B cell (primary cell): ENCODE results near the gene RAMAC. TPM values are rescaled to one million over a fixed set of nuclear protein-coding genes. Genes with fewer than 3 reads are reported as not detected.

Experiments
- ATAC-seq: fragments of 200-7000 bp; cut with Tn5 transposase; one replicate; pipeline ENCODE4 v1.10.0; 2021; ENCODE audit warnings: low read depth, mild to moderate bottlenecking, moderate number of reproducible peaks, moderate library complexity
- CTCF ChIA-PET: fragments of 350-600 bp; sonication (Branson Sonifier 250); formaldehyde crosslinking; loops from one replicate; lab custom pipeline; 2021; ENCODE audit warnings: antibody characterized with exemption, inconsistent platforms; lab: Charles Lee
- POLR2A ChIA-PET: fragments of 350-600 bp; sonication (Branson Sonifier 250); formaldehyde crosslinking; loops from one replicate; lab custom pipeline; 2021; ENCODE audit warnings: antibody characterized with exemption; lab: Charles Lee
- DNase-seq: peaks from one replicate; pipeline ENCODE4 v3.0.0; 2013
- H2AFZ ChIP-seq: 2 replicates; pipeline ENCODE4 v1.6.1; 2012; ENCODE audit warnings: mild to moderate bottlenecking, low read depth, low read length; ENCODE audit not compliant: insufficient read depth, poor library complexity, severe bottlenecking
- H3K27ac ChIP-seq, 2 donors: 1 replicate in 1 of 2; 2 replicates in 1 of 2; pipeline ENCODE4 v1.5.1; 2012 to 2013; ENCODE audit warnings: low read length in 2 of 2, mild to moderate bottlenecking in 2 of 2, moderate library complexity in 1 of 2
- H3K27me3 ChIP-seq, 4 experiments: fragments of 200-600 bp in 1 of 4; sonication (generic) in 1 of 4; replicated peaks in 1 of 4; 1 replicate in 2 of 4; 2 replicates in 2 of 4; pipeline versions ENCODE4 v1.6.1 to v1.7.0; 2013 to 2016; ENCODE audit warnings: low read length in 3 of 4, mild to moderate bottlenecking in 2 of 4, mixed read lengths in 1 of 4, moderate library complexity in 1 of 4; ENCODE audit not compliant: insufficient read depth in 4 of 4, control insufficient read depth in 3 of 4; ENCODE audit errors: control extremely low read depth in 1 of 4
- H3K36me3 ChIP-seq, 2 experiments: replicated peaks in 1 of 2; 1 replicate in 1 of 2; 2 replicates in 1 of 2; pipeline versions ENCODE4 v1.6.1 to v1.7.1; 2013; ENCODE audit warnings: low read length in 1 of 2; ENCODE audit not compliant: insufficient read depth in 2 of 2, control insufficient read depth in 1 of 2; ENCODE audit errors: control extremely low read depth in 1 of 2, extremely low read depth in 1 of 2
- H3K4me1 ChIP-seq, 2 donors: fragments of 200-600 bp in 1 of 2; sonication (generic) in 1 of 2; 1 replicate in 1 of 2; 2 replicates in 1 of 2; pipeline versions ENCODE4 v1.5.1 to v1.6.1; 2013 to 2017; ENCODE audit warnings: low read length in 2 of 2; ENCODE audit not compliant: control insufficient read depth in 2 of 2, insufficient read depth in 2 of 2
- H3K4me2 ChIP-seq: replicated peaks from 2 replicates; pipeline ENCODE3; 2012; ENCODE audit warnings: mild to moderate bottlenecking, low read depth, low read length; ENCODE audit not compliant: poor library complexity, severe bottlenecking
- H3K4me3 ChIP-seq, 5 experiments: fragments of 200-600 bp in 1 of 5; sonication (generic) in 1 of 5; 1 replicate in 3 of 5; 2 replicates in 2 of 5; pipeline versions ENCODE4 v1.5.1 to v1.7.0; 2011 to 2016; ENCODE audit warnings: low read length in 4 of 5, mild to moderate bottlenecking in 4 of 5, low read depth in 2 of 5, control low read depth in 1 of 5, moderate library complexity in 1 of 5; ENCODE audit not compliant: insufficient read depth in 1 of 5; ENCODE audit errors: control extremely low read depth in 1 of 5, extremely low read depth in 1 of 5
- H3K79me2 ChIP-seq: fragments of 200-600 bp; sonication (generic); one replicate; pipeline ENCODE4 v1.6.0; 2016; ENCODE audit warnings: low read length; ENCODE audit not compliant: control insufficient read depth, insufficient read depth
- H3K9ac ChIP-seq: fragments of 200-600 bp; sonication (generic); 2 replicates; pipeline ENCODE4 v1.6.1; 2017; ENCODE audit warnings: mild to moderate bottlenecking, low read length, moderate library complexity
- H3K9me3 ChIP-seq, 3 donors: one replicate each; pipeline versions ENCODE4 v1.6.1 to v1.7.1; 2013; ENCODE audit warnings: low read length in 2 of 3; ENCODE audit not compliant: control insufficient read depth in 2 of 3, insufficient read depth in 1 of 3; ENCODE audit errors: control extremely low read depth in 1 of 3
- H4K20me1 ChIP-seq: 2 replicates; pipeline ENCODE4 v1.6.0; 2012; ENCODE audit warnings: mild to moderate bottlenecking, low read length; ENCODE audit not compliant: insufficient read depth, control insufficient read depth, poor library complexity, severe bottlenecking
- H3K27ac Mint-ChIP-seq: one replicate; pipeline ENCODE4 v1.8.0; 2021; ENCODE audit warnings: mixed read lengths
- H3K27me3 Mint-ChIP-seq: one replicate; pipeline ENCODE4 v1.8.0; 2021; ENCODE audit warnings: mixed read lengths
- H3K4me1 Mint-ChIP-seq: one replicate; pipeline ENCODE4 v1.8.0; 2021; ENCODE audit warnings: mixed read lengths
- H3K4me3 Mint-ChIP-seq: one replicate; pipeline ENCODE4 v1.8.0; 2021; ENCODE audit warnings: mixed read lengths
- H3K9me3 Mint-ChIP-seq: one replicate; pipeline ENCODE4 v1.8.0; 2022; ENCODE audit warnings: mixed read lengths; ENCODE audit not compliant: insufficient read depth
- EZH2 ChIP-seq: IDR thresholded peaks from 2 replicates; pipeline ENCODE4 v1.6.1; 2012; ENCODE audit warnings: borderline replicate concordance, low read depth, mild to moderate bottlenecking, moderate library complexity, low read length; ENCODE audit not compliant: insufficient read depth, poor library complexity, severe bottlenecking
- WGBS: methylation state at CpG from one replicate; pipeline ENCODE4 v1.1.5; 2013; ENCODE audit warnings: missing lambda C conversion rate; ENCODE audit not compliant: insufficient coverage; 5-methylcytosine and 5-hydroxymethylcytosine counted together
- intact Hi-C: fragments of 100-400 bp; cut with micrococcal nuclease; formaldehyde crosslinking; loops from one replicate; pipeline ENCODE4 v1.10.0; 2022
- polyA plus RNA-seq: library from polyadenylated mRNA; depleted of rRNA; stranded (reverse); fragments of >200 nt; gene quantifications from 2 replicates; pipeline ENCODE4 v1.2.3, GENCODE V29; 2012
- total RNA-seq, 2 donors: library from RNA; stranded (reverse); fragments of 120-200 nt in 1 of 2; gene quantifications; 1 replicate in 1 of 2; 2 replicates in 1 of 2; pipeline versions ENCODE4 v1.2.3 to v1.2.4, GENCODE V29; 2013 to 2022
- TF ChIP-seq, protein P1 (sequence below): fragments of 200-600 bp; IDR thresholded peaks from one replicate; pipeline ENCODE4 v1.8.0; 2022; ENCODE audit warnings: antibody characterized with exemption, mild to moderate bottlenecking

Gene RAMAC
- total and polyA plus RNA-seq, 2 donors (not counting 1 experiment from before 2014, with no cell fraction given), result 7.7 to 20.2 TPM

- Histone ChIP-seq H3K27me3 (no peaks in the 10 kb centered on the region), H3K36me3 (peaks cover 3 to 26% of the 10 kb centered on the region in 2 experiments), H3K4me2 (peak overlapping the region; percentile 77), H2AFZ (no peak overlapping the region), H4K20me1 (peaks cover 20% of the 10 kb centered on the region), H3K9ac (no peak overlapping the region), H3K27ac (no peak overlapping the region), H3K9me3 (no peaks in the 10 kb centered on the region), H3K79me2 (peaks cover 27% of the 10 kb centered on the region), H3K4me1 (peaks cover 22 to 24% of the 10 kb centered on the region in 2 donors), H3K4me3 (peak overlapping the region in 1 of 5 experiments; percentile 92)
- H3K27me3 Mint-ChIP-seq, result no peaks in the 10 kb centered on the region
- DNase-seq (no peak), ATAC-seq (no peak)
- H3K4me3 Mint-ChIP-seq, result peak overlapping the region; percentile 96
- peak overlapping the region; percentile 92 for H3K27ac Mint-ChIP-seq
- peaks cover 47% of the 10 kb centered on the region for H3K4me1 Mint-ChIP-seq
- TF ChIP-seq EZH2, result no peak
- TF ChIP-seq, protein P1, sequence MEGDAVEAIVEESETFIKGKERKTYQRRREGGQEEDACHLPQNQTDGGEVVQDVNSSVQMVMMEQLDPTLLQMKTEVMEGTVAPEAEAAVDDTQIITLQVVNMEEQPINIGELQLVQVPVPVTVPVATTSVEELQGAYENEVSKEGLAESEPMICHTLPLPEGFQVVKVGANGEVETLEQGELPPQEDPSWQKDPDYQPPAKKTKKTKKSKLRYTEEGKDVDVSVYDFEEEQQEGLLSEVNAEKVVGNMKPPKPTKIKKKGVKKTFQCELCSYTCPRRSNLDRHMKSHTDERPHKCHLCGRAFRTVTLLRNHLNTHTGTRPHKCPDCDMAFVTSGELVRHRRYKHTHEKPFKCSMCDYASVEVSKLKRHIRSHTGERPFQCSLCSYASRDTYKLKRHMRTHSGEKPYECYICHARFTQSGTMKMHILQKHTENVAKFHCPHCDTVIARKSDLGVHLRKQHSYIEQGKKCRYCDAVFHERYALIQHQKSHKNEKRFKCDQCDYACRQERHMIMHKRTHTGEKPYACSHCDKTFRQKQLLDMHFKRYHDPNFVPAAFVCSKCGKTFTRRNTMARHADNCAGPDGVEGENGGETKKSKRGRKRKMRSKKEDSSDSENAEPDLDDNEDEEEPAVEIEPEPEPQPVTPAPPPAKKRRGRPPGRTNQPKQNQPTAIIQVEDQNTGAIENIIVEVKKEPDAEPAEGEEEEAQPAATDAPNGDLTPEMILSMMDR, result no peak
- CTCF ChIA-PET, result interaction anchor here (0.6 to 2.2 kb wide), 5 partner anchors 9 to 482 kb away, joined by 3 to 12 read pairs (median 5); no protein-coding TSS in a partner anchor
- no peaks in the 10 kb centered on the region for H3K9me3 Mint-ChIP-seq
- intact Hi-C loops, result loop anchor here (1.0 kb wide), 1 partner anchor 11 kb away; no protein-coding TSS in a partner anchor
- POLR2A ChIA-PET, result interaction anchor here (0.6 to 3.2 kb wide), 2 partner anchors 27 kb away, joined by 3 to 18 read pairs; partner anchors contain the start of gene RAMAC
- WGBS, result 96% methylated on average over 6 of the region's 6 CpGs
These were observed 26.6 kb downstream of the RAMAC start for GRCh38 chr15:83012636-83013035.

DNA sequence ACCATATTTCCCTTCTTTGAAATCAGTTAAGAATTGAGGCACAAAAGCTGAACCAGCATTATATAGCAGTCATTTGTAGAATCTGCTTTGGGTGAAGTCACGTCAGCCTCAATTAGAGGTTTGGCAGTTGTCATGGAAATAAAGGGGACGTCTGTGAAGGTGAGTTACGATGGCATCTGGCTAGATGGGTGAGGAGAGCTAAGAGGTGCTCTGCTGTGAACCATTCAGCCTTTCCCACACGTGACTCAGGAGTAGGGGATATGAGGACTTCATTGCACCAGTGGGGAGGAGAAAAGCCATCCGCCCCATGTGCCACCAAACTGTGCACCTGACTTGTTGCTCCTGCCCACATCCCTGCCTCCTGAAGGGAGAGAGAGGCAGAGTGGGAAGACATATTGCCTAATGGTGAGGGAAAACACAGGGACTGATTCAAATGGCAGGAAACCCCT is 28.2 kb downstream of the RAMAC start:
- ChIA-PET POLR2A (no interaction called here), CTCF (interaction anchor here (0.9 to 1.9 kb wide), 3 partner anchors 11 to 474 kb away, joined by 3 to 6 read pairs (median 5); partner anchors contain the start of gene RPS17)
- no peak overlapping the region for H3K27ac ChIP-seq
- H3K4me3 ChIP-seq, result no peak overlapping the region
- H4K20me1 ChIP-seq, result peaks cover 20% of the 10 kb centered on the region
- H2AFZ ChIP-seq, result no peak overlapping the region
- Mint-ChIP-seq H3K27me3 (no peaks in the 10 kb centered on the region), H3K4me1 (peaks cover 47% of the 10 kb centered on the region), H3K27ac (no peak overlapping the region), H3K9me3 (no peaks in the 10 kb centered on the region), H3K4me3 (no peak overlapping the region)
- no peaks in the 10 kb centered on the region for H3K27me3 ChIP-seq
- peaks cover 26% of the 10 kb centered on the region for H3K79me2 ChIP-seq
- ATAC-seq (no peak), DNase-seq (no peak)
- intact Hi-C loops, result no loop called here
- peaks cover 22 to 24% of the 10 kb centered on the region in 2 donors for H3K4me1 ChIP-seq
- WGBS, result 90% methylated on average over 4 of the region's 5 CpGs
- TF ChIP-seq EZH2, result no peak
- TF ChIP-seq, protein P1, result no peak
- no peak overlapping the region for H3K9ac ChIP-seq
- H3K36me3 ChIP-seq, result peaks cover 7 to 21% of the 10 kb centered on the region in 2 experiments
- no peaks in the 10 kb centered on the region for H3K9me3 ChIP-seq
- no peak overlapping the region for H3K4me2 ChIP-seq
